Measurements from ENCODE around the gene TMED6. TPM values are rescaled to one million over a fixed set of nuclear protein-coding genes. Genes with fewer than 3 reads are reported as not detected.

The TMED6 gene
- total RNA-seq, 4 donors from 2014 or later = 0.88 to 1.3 TPM; not detected in 2

DNA sequence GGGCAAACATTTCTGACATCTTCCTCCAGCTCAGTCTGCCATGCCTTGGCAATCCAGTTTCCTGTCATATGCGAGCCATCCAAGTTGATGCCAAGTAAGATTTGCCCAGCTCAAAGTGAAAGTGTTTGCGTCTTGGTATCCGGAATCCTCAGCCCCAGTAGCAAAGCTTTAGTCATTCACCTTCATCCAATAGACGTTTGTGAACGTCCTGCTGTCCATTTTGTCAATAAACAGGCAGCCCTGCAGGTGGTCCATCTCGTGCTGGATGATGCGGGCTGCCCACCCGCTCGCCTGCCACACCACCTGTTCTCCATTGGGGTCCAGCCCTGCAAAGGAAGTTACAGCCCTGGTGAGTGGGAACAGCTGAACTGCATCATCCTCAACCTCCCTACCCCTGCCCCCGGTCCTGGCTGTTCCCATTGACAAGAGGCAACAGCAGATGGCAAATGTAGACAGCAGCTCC lies 22.7 kb downstream of the TMED6 start:
- no peak for TF ChIP-seq CTCF (IDR thresholded peaks at IDR 0.05; ENCODE audit: low read depth)

GRCh38 chr16:69327585-69328310 lies 23.8 kb downstream of the TMED6 start:
- TF ChIP-seq CTCF (IDR thresholded peaks at IDR 0.05; ENCODE audit: low read depth) = no peak

DNA sequence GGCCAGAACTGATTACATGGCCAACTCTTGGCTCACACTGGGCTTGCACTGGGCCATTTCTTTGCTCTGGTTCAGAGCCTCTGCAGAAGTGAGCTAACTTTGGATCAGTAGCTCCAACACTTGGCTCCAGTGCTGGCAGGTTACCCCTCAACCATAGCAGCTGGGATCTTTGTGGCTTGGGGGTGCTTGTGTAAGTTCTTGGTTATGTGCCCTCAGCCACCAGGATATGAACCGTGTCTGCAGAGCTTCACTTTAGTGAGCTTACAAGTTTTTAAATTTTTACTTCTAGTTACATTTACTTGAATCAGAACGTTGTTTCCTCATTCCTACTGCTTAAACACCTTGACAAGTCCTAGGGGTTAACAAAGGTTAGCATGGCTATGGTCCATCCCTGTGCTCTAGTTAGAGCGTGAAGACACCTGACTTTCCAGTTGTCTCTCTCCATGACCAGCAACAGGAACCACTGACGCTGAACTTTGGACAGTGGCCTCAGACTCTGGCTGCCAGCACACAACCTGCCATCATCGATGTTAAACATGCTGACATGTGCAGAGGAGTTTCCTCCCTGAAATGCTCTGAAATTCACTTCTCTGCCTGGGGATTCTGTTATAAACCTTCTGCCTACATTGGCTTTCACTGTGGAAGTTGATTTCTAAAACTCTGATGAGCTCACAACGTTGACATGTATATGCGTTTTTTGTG lies 25.3 kb downstream of the TMED6 start:
- TF ChIP-seq CTCF (IDR thresholded peaks at IDR 0.05; ENCODE audit: low read depth) = no peak

- TF ChIP-seq CTCF (IDR thresholded peaks at IDR 0.05; ENCODE audit: low read depth) = no peak
Measured at GRCh38 chr16:69325784-69326171, 25.8 kb downstream of the TMED6 start.

GRCh38 chr16:69324585-69325253 lies 26.9 kb downstream of the TMED6 start:
- TF ChIP-seq CTCF (IDR thresholded peaks at IDR 0.05; ENCODE audit: low read depth) = no peak

- no peak for TF ChIP-seq CTCF (IDR thresholded peaks at IDR 0.05; ENCODE audit: low read depth)
Measured at GRCh38 chr16:69324013-69324531, 27.5 kb downstream of the TMED6 start.

DNA sequence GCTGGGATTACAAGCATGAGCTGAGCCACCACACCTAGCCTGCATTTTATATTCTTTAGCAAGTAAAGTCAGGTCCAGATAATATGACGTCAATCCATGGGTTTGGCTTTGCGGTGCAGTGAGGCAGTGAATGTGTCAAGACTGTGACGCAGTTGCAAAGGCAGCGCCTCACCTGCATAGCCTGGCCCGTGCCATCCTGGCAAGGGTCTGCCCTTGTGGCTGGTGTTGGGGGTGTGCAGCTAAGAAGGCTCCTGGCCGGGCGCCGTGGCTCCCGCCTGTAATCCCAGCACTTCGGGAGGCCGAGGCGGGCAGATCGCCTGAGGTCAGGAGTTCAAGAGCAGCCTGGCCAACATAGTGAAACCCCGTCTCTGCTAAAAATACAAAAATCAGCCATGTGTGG lies 28.2 kb downstream of the TMED6 start:
- TF ChIP-seq CTCF (IDR thresholded peaks at IDR 0.05; ENCODE audit: low read depth) = no peak
